GM13976 (cell line): ENCODE measurements around the gene SLC38A8.

Source experiments
- DNase-seq: peaks from one replicate; pipeline ENCODE4 v3.0.0; 2012; ENCODE audit warnings: low spot score
- in situ Hi-C: fragments of 300-500 bp; cut with MboI; formaldehyde crosslinking; loops from one replicate; pipeline ENCODE4 v1.12.0; 2022; ENCODE audit warnings: low sequenced_read_pairs, mixed read lengths, inconsistent platforms; ENCODE audit not compliant: unreplicated experiment
- TF ChIP-seq, protein P1 (sequence below): IDR thresholded peaks from 2 replicates; pipeline ENCODE4 v1.5.1; 2012; ENCODE audit warnings: borderline replicate concordance, mild to moderate bottlenecking; ENCODE audit not compliant: insufficient read depth; ENCODE audit errors: extremely low read depth, missing control alignments, control extremely low read depth

The SLC38A8 gene

DNA sequence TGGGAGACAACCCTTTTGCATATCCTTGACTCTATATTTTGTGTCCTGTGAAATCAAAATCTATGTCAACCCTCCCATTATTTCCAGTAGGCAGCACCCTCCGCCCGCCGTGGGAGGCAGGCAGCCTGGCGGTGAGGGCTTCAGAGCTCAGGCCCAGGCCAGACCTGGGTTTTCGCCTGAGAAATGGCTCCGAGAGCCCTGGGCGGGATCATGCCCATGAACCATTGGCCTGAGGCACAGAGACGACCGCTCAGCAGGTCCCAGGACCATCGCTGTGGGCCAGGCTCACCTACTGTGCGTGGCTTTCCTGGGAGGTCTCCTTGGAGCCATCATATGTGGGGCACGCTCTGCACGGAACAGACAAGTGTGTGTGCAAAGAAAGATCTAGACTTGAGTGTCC, 6.3 kb upstream of the SLC38A8 start:
- in situ Hi-C loops = no loop called here
- TF ChIP-seq, protein P1, sequence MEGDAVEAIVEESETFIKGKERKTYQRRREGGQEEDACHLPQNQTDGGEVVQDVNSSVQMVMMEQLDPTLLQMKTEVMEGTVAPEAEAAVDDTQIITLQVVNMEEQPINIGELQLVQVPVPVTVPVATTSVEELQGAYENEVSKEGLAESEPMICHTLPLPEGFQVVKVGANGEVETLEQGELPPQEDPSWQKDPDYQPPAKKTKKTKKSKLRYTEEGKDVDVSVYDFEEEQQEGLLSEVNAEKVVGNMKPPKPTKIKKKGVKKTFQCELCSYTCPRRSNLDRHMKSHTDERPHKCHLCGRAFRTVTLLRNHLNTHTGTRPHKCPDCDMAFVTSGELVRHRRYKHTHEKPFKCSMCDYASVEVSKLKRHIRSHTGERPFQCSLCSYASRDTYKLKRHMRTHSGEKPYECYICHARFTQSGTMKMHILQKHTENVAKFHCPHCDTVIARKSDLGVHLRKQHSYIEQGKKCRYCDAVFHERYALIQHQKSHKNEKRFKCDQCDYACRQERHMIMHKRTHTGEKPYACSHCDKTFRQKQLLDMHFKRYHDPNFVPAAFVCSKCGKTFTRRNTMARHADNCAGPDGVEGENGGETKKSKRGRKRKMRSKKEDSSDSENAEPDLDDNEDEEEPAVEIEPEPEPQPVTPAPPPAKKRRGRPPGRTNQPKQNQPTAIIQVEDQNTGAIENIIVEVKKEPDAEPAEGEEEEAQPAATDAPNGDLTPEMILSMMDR = no peak
- no peak for DNase-seq

DNA sequence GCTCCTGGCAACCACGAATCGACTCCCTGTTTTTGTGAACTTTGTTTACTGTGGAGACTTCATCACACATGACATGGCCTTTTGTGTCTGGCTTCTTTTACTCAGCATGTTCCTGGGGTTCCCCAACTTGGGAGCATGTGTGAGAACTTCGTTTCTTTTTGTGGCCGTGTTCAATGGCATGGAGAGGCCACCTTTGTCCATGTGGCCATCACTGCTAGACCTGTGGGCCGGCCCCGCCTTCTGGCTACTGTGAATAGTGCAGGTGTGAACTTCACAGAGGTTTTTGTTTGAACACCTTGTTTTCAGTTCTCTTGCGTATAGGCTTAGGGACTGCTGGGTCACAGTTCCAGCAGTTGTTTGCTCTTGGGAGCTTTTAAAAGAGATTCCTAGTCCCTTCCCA, 5.7 kb upstream of the SLC38A8 start:
- no peak for DNase-seq
- in situ Hi-C loops = no loop called here
- TF ChIP-seq, protein P1 = no peak

DNA sequence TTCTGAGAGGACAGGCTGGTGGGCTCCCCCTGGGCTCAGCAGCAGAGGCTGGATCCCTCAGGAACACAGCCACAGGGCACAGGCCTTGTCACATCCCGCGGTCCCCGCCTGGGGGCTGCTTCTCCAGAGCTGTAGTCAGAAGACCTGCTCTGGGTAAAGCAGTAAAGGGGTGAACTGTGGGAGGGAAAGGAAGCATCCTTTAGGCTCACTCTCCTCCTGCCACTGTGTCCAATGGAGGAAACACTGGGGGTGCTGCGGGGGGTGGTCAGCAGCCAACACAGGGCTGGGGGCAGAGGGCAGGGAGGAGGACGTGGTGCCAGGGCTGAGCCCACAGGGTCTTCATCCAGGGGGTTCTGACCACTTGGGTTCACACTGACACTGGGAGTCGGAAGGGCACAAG, 5.0 kb upstream of the SLC38A8 start:
- TF ChIP-seq, protein P1 = no peak
- no peak for DNase-seq
- in situ Hi-C loops = no loop called here

DNA sequence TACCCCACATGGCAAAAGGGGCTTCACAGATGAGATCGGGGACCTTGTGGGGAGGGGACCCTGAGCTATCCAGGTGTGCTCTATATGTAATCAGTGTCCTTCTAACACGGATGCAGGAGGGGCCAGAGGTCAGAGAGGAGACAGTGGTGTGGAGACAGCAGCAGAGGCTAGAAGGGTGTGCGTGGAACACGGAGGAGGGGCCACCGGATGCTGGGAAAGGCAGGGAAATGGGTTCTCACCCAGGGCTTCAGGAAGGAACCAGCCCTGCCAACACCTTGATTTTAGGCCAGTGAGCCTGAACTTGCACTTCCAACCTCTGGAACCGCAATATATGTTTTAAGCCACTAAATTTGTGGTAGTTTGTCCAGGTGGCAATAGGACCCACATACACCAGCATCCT, 4.6 kb upstream of the SLC38A8 start:
- TF ChIP-seq, protein P1 = no peak
- no peak for DNase-seq
- in situ Hi-C loops = no loop called here

DNA sequence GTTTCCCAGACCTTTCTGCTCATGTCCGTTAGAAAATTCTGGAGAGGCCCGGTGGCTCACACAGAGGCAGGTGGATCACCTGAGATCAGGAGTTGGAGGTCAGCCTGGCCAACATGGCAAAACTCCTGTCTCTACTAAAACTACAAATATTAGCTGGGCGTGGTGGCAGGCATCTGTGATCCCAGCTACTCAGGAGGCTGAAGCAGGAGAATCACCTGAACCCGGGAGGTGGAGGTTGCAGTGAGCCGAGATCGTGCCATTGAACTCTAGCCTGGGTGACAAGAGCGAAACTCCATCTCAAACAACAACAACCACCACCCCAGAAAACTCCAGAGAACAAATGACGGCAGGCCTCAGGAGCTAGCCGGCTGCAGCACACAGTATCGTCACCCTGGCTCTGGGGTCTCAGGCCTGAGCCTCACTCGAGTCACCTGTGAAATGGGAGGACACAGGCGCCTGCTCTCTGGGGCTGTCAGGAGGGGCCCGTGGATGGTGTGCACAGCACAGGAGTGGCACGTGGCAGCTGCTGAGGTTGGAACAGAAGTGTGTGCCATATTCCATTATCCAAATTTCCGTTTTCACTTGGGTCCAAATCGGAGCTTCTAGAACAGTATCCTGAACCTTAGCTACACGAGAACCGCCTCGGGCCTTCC, 3.3 kb upstream of the SLC38A8 start:
- no peak for DNase-seq
- in situ Hi-C loops = no loop called here
- TF ChIP-seq, protein P1 = no peak

DNA sequence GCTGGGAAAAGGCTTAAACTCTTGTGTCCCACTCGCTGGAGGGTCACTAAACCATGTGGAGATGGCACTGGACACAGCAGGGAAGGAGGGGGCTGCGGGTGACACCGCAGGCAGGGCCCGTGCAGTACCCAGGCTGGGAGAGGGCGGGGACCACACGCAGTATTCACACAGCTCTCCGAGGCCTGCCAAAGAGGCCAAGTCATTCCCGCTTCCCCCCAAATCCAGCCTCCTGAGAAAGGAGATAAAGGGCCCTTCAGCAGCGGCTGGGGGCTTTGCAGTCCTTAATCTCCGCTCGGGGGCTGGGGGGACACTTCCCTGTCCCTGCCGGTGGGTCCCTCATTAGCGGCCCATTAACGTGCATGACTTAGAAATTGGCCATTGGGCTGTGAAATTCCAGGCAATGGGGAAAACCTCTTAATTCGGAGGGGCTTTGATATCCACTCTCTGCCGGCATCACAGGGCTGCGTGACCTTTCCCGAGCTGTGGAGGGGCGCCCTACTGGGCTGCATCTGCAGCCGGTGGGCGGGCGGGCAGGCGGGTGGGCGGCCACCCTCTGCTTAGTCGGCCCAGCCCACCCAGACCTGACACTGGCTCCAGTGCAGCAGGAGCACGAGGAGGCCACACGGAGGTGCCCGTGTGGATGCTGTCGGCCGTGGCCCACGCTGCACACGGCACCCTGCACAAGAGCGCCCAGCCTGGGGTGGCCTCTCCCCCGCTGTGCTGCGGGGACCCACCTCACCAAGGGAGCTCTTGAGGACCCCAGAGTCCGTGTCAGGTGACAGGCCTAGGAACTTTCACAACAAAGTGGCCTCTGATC, 2.6 kb upstream of the SLC38A8 start:
- DNase-seq = no peak
- TF ChIP-seq, protein P1 = no peak
- in situ Hi-C loops = no loop called here

DNA sequence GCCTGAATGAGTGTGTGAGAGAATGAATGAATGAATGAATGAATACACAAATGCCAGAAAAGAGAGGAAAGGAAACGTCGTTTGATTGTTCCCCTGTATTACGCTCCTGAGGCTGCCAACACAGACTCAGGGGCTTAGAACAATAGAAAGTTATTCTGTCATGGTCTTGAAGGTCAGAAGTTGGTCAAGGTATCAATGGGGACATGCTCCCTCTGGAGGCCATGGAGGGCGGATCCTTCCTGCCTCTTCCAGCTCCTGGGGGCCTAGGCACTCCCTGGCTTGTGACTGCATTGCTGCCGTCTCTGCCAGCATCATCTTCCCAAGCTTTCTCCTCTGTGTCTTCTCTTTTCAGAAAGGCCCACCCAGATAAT, 1.5 kb upstream of the SLC38A8 start:
- DNase-seq = no peak
- in situ Hi-C loops = no loop called here
- TF ChIP-seq, protein P1 = no peak
